Smooth muscle cell of bladder (primary cell): ENCODE measurements around the gene TEX12. TPM values are rescaled to one million over a fixed set of nuclear protein-coding genes. Genes with fewer than 3 reads are reported as not detected.

Experiments
- total RNA-seq: library from RNA; depleted of rRNA; stranded (reverse); fragments of >200 nt; gene quantifications from 2 replicates; pipeline ENCODE4 v1.2.3, GENCODE V29; 2014

The TEX12 gene, protein sequence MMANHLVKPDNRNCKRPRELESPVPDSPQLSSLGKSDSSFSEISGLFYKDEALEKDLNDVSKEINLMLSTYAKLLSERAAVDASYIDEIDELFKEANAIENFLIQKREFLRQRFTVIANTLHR
- total RNA-seq: 0.14 and 0.28 TPM in 2 replicates

DNA sequence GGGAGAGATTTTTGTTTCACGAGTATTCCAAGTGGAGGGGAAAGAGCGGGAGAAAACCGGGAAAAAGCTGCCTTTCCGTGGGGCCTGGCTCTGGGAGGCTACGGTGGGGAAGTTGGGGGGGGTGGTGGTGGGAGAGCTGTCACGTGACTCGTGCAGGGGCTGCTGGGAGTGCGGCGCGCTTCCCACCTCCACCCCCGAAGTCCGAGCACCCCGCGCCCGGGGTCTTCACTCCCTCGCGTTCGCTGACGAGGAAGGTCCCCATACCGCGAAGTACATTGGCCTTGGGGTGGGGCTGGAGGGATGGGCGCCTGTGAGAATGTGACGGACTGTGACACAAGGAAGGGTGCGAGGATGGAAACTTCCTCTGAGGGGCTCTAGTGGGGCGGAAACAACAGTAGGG is at the start of gene TEX12:
TSS of gene TEX12 (plus strand) at position 228 of the 400 bp plus-strand sequence. CDS start 1,897 bp downstream, outside the sequence.

DNA sequence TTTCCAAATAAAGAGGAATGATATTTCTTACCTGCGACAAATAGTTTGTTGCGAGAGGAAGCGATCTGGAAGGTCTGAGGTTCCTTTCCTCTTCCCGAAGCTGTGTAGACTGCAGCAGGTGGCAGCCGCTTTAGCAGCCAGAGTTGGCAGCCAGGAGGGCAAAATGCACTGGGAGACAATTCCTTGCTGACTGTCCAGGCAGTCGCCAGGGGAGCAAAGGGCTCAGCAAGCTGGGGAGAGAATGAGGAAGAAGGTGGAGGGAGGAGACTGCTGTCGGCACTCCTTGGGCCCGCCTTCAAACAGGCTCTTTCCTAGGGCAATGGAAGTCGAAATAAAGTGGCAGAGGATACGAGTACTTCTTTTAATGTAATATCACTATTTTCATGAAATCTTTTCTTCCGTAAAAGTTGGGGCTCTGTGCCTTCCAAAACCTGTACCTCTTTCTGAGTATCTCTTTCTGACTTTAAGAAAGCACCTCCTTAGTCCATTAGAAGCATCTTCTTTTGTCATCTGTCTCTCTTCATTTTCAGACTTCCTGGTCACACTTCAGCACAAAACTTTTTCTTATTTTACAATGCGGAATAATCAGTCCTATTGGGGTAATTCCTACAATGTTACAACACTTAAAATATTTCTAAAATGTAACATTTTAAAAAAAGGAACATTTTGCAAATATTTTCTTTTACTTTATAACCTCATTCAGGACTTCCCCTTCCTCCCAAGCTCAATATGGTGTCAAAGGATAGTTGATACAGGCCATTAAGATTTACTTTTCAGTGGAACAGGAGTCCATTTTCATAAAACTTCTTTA is 3.1 kb upstream of the TEX12 start, which contains the start of gene IL18:
TSS of gene IL18 (minus strand) at position 220 of the 811 bp plus-strand sequence. CDS start 9,041 bp downstream, outside the sequence.

DNA sequence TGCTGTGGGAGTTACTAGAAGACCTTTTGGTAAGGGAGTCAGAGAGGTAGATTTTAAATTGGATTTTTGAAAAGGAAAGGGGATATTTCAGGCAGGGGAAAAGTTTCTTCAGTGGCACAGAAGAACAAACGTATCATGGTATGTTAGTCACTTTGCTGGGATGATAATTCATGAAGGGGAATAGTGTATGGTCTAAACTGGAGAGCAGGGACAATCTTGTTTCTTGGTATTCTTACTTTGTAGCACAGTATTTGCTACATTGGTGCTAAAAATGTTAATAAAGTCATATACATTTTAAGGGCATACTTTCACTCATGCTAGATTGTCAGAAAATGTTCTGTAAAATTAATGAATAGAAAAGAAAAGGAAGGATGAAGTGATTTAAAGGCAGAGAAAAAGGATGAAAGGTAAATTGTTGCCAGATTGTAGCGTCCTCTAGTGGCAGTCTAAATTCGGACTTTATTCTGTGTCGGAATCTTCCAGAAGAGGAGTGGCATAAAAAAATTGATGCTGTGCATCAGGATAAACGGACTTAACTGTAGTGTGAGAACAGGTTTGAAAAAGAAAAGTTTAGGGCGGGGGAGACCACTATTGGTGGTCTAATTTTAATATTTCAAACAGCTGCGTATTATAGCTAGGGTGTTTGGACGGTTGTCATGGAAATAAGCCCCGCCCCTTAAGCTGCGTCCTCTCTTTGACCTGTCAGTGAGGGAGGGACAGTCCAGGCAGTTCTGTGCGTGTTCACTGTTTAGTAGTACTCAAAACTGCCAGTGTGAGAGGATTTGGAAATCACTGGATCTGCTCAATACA is 7.8 kb downstream of the TEX12 start, which contains the start of gene BCO2:
TSS of gene BCO2 (plus strand) at position 724 of the 810 bp plus-strand sequence. CDS start 90 bp downstream, outside the sequence.

Other genes starting within 250 kb of the TEX12 start
- 0.83 TPM in 1 of 2 replicates, not detected in the other for gene C11orf52, start 248.5 kb upstream of the TEX12 start, total RNA-seq
- 16.2 and 22.1 TPM in 2 replicates for gene DIXDC1, start 230.0 kb upstream of the TEX12 start, total RNA-seq
- gene DLAT, start 142.0 kb upstream of the TEX12 start, total RNA-seq: 31.7 and 35.0 TPM in 2 replicates
- 1.5 and 1.6 TPM in 2 replicates for gene PIH1D2, start 93.4 kb upstream of the TEX12 start, total RNA-seq
- 22.2 and 25.7 TPM in 2 replicates for gene NKAPD1, start 93.1 kb upstream of the TEX12 start, total RNA-seq
- gene TIMM8B, start 80.6 kb upstream of the TEX12 start, total RNA-seq: 69.3 and 93.7 TPM in 2 replicates
- 170 and 196 TPM in 2 replicates for gene SDHD, start 80.5 kb upstream of the TEX12 start, total RNA-seq
- gene IL18, start 3.3 kb upstream of the TEX12 start, total RNA-seq: 5.8 and 9.2 TPM in 2 replicates
- gene BCO2, start 8.1 kb downstream of the TEX12 start, total RNA-seq: 7.5 and 11.9 TPM in 2 replicates
- 66.3 and 67.7 TPM in 2 replicates for gene PTS, start 59.1 kb downstream of the TEX12 start, total RNA-seq
- gene PLET1, start 93.5 kb downstream of the TEX12 start, total RNA-seq: not detected in 2 replicates